PC-3 (cell line): ENCODE measurements around the gene EI24.

Experiments
- CTCF ChIP-seq: fragments of 300-600 bp; sonication (generic); conservative IDR thresholded peaks from 2 replicates; pipeline ENCODE4 v1.5.1; 2017; ENCODE audit warnings: antibody characterized with exemption, low read depth, mild to moderate bottlenecking, low read length
- EZH2 ChIP-seq: fragments of 300-600 bp; sonication (generic); IDR thresholded peaks from one replicate; pipeline ENCODE4 v1.6.1; 2017; ENCODE audit warnings: antibody characterized with exemption, mild to moderate bottlenecking, low read length; ENCODE audit not compliant: unreplicated experiment
- EZH2phosphoT487 ChIP-seq: fragments of 300-600 bp; sonication (generic); IDR thresholded peaks from 2 replicates; pipeline ENCODE4 v1.6.1; 2018; ENCODE audit warnings: mild to moderate bottlenecking, antibody characterized with exemption, low read length, borderline replicate concordance

GRCh38 chr11:125570952-125571351 is 1.7 kb downstream of the EI24 start:
- no peak for TF ChIP-seq CTCF
- TF ChIP-seq EZH2, result no peak
- no peak for TF ChIP-seq EZH2phosphoT487
